Smooth muscle cell (in vitro differentiated cells): Measurements from ENCODE around the gene COL25A1. TPM values are rescaled to one million over a fixed set of nuclear protein-coding genes. Genes with fewer than 3 reads are reported as not detected.

Source experiments
- DNase-seq: peaks from one replicate; lab custom pipeline; 2025; ENCODE audit not compliant: unreplicated experiment; lab: John Stamatoyannopoulos, UW
- H2AFZ ChIP-seq: fragments of 200-600 bp; sonication (generic); 2 replicates; pipeline ENCODE4 v1.6.0; 2016; ENCODE audit warnings: antibody characterized with exemption, low read depth, mild to moderate bottlenecking
- H3F3A ChIP-seq: fragments of 200-600 bp; sonication (generic); 2 replicates; pipeline ENCODE4 v1.6.0; 2017; ENCODE audit warnings: antibody characterized with exemption, low read depth
- H3K27ac ChIP-seq: fragments of 200-600 bp; sonication (generic); 2 replicates; pipeline ENCODE4 v1.5.1; 2016; ENCODE audit warnings: low read depth, mild to moderate bottlenecking
- H3K27me3 ChIP-seq: fragments of 200-600 bp; sonication (generic); 2 replicates; pipeline ENCODE4 v1.6.1; 2016; ENCODE audit warnings: low read depth, mild to moderate bottlenecking
- H3K36me3 ChIP-seq: fragments of 200-600 bp; sonication (generic); 2 replicates; pipeline ENCODE4 v1.5.1; 2016; ENCODE audit warnings: low read depth
- H3K4me1 ChIP-seq: fragments of 200-600 bp; sonication (generic); 2 replicates; pipeline ENCODE4 v1.5.1; 2016; ENCODE audit warnings: low read depth
- H3K4me2 ChIP-seq: fragments of 200-600 bp; sonication (generic); 2 replicates; pipeline ENCODE4 v1.6.0; 2016; ENCODE audit warnings: mild to moderate bottlenecking
- H3K4me3 ChIP-seq: fragments of 200-600 bp; sonication (generic); 2 replicates; pipeline ENCODE4 v1.5.1; 2016; ENCODE audit warnings: mild to moderate bottlenecking
- H3K79me2 ChIP-seq: fragments of 200-600 bp; sonication (generic); 2 replicates; pipeline ENCODE4 v1.6.0; 2016; ENCODE audit warnings: low read depth, mild to moderate bottlenecking
- H3K9ac ChIP-seq: fragments of 200-600 bp; sonication (generic); 2 replicates; pipeline ENCODE4 v1.6.0; 2016; ENCODE audit warnings: low read depth
- H3K9me3 ChIP-seq: fragments of 200-600 bp; sonication (generic); replicated peaks from 2 replicates; pipeline ENCODE4 v1.5.1; 2016; ENCODE audit warnings: low read depth
- H4K20me1 ChIP-seq: fragments of 200-600 bp; sonication (generic); 2 replicates; pipeline ENCODE4 v1.6.0; 2016; ENCODE audit warnings: low read depth
- WGBS: methylation state at CpG from one replicate; pipeline ENCODE4 v1.1.7; 2016; ENCODE audit warnings: low lambda C conversion rate; 5-methylcytosine and 5-hydroxymethylcytosine counted together
- polyA plus RNA-seq: library from polyadenylated mRNA; unstranded; fragments of >200 nt; fragmentation: Nextera tagmentation; extraction: Ambion mirVana; gene quantifications from 2 replicates; pipeline ENCODE4 v1.2.1, GENCODE V29; 2016
- total RNA-seq: library from RNA; depleted of rRNA; stranded (reverse); fragments of >200 nt; gene quantifications from 2 replicates; pipeline ENCODE4 v1.2.3, GENCODE V29; 2014
- TF ChIP-seq, protein P1 (sequence below): fragments of 200-600 bp; sonication (generic); IDR thresholded peaks from 2 replicates; pipeline ENCODE4 v1.5.1; 2017; ENCODE audit warnings: borderline replicate concordance, mild to moderate bottlenecking, antibody characterized with exemption; ENCODE audit not compliant: insufficient read depth, poor library complexity, severe bottlenecking

Gene COL25A1
- total and polyA plus RNA-seq, 2 experiments from 2014 or later: 2.9 to 4.7 TPM

DNA sequence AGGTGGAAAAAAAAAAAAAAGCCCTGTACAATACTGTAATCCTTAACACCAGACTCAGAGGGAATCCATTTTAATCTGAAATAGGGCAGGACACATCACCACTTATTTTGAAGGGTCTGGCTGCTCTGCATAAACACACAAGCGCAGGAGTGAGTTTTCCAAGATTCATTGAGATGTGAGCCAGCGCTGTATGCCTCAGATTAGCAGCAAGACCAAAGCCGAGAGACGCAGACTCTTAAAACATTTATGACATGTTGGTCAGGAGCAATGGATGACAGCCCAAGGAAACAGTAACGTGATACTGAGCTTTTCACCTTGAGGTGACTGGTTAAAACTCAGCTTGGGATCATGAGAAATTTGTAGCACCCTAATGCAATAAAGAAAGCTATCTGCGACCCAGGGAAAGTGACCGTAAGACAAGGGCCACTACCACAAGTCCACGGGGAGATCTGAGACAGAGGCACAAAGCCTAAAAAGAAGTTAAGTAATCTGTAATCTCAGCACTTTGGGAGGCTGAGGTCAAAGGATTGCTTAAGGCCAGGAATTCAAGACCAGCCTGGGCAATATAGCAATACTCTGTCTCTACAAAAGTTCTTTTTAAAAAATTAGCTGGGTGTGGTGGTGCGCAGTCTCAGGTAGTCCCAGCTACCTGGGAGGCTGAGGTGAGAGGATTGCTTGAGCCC lies 210.6 kb downstream of the COL25A1 start:
- Histone ChIP-seq H3K4me2 (peak overlapping the region; percentile 41), H3F3A (no peaks in the 10 kb centered on the region), H3K79me2 (no peaks in the 10 kb centered on the region), H3K27me3 (peaks cover 21% of the 10 kb centered on the region), H4K20me1 (no peaks in the 10 kb centered on the region), H3K9ac (no peak overlapping the region), H3K9me3 (no peaks in the 10 kb centered on the region), H3K4me1 (no peaks in the 10 kb centered on the region), H3K27ac (no peak overlapping the region), H2AFZ (peak overlapping the region; percentile 9), H3K36me3 (no peaks in the 10 kb centered on the region), H3K4me3 (no peak overlapping the region)
- WGBS: 39% methylated on average over 9 of the region's 9 CpGs
- DNase-seq: no peak
- TF ChIP-seq, protein P1, sequence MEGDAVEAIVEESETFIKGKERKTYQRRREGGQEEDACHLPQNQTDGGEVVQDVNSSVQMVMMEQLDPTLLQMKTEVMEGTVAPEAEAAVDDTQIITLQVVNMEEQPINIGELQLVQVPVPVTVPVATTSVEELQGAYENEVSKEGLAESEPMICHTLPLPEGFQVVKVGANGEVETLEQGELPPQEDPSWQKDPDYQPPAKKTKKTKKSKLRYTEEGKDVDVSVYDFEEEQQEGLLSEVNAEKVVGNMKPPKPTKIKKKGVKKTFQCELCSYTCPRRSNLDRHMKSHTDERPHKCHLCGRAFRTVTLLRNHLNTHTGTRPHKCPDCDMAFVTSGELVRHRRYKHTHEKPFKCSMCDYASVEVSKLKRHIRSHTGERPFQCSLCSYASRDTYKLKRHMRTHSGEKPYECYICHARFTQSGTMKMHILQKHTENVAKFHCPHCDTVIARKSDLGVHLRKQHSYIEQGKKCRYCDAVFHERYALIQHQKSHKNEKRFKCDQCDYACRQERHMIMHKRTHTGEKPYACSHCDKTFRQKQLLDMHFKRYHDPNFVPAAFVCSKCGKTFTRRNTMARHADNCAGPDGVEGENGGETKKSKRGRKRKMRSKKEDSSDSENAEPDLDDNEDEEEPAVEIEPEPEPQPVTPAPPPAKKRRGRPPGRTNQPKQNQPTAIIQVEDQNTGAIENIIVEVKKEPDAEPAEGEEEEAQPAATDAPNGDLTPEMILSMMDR: no peak

DNA sequence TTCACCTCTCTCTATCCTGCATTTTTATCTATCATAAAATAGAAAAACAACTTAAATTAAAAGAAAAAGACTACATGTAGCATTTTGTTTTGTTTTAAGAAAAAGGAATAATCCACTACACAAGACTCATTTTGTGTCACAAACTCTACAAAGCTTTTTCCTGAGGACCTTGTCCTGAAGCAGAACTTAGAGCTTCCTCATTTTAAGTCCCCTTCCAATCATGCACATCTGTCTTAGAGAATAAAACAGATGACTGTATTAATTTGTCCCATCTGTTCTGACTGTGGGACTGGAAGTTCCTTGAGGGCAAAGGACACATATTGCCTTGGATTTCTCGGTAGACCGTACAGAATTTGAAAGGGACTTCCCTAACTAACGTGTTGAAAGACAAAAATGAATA lies 218.5 kb downstream of the COL25A1 start:
- no peaks in the 10 kb centered on the region for H3K79me2 ChIP-seq
- H3K9ac ChIP-seq: no peak overlapping the region
- H3F3A ChIP-seq: no peaks in the 10 kb centered on the region
- no peak overlapping the region for H3K27ac ChIP-seq
- 95% methylated on average over 3 of the region's 3 CpGs for WGBS
- no peak overlapping the region for H2AFZ ChIP-seq
- H3K4me3 ChIP-seq: no peak overlapping the region
- DNase-seq: no peak
- H3K27me3 ChIP-seq: peaks cover 9% of the 10 kb centered on the region
- no peaks in the 10 kb centered on the region for H4K20me1 ChIP-seq
- TF ChIP-seq, protein P1: no peak
- H3K9me3 ChIP-seq: no peaks in the 10 kb centered on the region
- no peaks in the 10 kb centered on the region for H3K4me1 ChIP-seq
- no peaks in the 10 kb centered on the region for H3K36me3 ChIP-seq
- H3K4me2 ChIP-seq: no peak overlapping the region

DNA sequence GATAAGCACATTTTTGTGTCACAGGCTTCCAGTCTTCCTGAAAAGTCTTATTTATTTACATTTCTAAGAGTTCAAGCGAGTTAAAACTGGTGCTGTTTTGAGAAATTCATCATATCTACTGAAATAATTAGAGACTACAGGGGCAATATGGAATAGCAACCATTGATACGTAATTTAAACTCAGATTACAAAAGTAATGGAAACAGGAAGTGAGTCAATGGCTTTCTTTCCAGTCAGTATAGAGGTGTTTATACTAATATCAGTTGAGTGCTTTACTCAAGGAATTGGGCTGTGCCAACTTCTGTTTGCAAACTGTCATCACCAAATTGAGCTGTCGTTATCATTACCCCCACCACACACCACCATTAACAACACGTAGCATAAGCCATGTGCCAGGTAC lies 222.7 kb downstream of the COL25A1 start:
- Histone ChIP-seq H3K79me2 (no peaks in the 10 kb centered on the region), H3K4me2 (peak overlapping the region; percentile 70), H3K9ac (peak overlapping the region; percentile 45), H3K4me3 (no peak overlapping the region), H3K27ac (peak overlapping the region; percentile 86), H3F3A (no peaks in the 10 kb centered on the region), H2AFZ (no peak overlapping the region), H3K4me1 (no peaks in the 10 kb centered on the region), H3K9me3 (no peaks in the 10 kb centered on the region), H3K36me3 (no peaks in the 10 kb centered on the region), H3K27me3 (no peaks in the 10 kb centered on the region), H4K20me1 (no peaks in the 10 kb centered on the region)
- TF ChIP-seq, protein P1: no peak
- no peak for DNase-seq
- WGBS: 36% methylated on average over 4 of the region's 4 CpGs

DNA sequence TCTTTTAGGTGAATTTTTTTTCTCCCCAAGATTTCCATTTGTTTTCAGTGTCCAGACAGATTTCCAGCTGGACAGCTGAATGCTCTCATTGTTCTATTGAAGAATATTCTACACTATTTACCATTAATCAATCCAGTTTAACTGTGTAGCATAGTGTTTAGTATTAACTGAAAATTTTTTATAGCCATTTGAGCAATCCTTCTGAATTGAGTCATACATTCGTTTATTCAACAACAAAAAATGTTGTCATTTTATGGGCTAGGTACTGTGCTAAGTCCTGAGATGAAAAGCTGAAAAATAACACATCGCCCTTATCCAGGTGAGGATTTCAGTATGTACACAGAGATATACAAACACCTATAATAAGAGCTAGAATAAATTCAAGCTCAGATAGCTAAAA lies 223.3 kb downstream of the COL25A1 start:
- Histone ChIP-seq H3K9ac (peak overlapping the region; percentile 45), H3K27me3 (no peaks in the 10 kb centered on the region), H3K9me3 (no peaks in the 10 kb centered on the region), H3K4me3 (no peak overlapping the region), H3F3A (no peaks in the 10 kb centered on the region), H3K79me2 (no peaks in the 10 kb centered on the region), H2AFZ (no peak overlapping the region), H4K20me1 (no peaks in the 10 kb centered on the region), H3K4me2 (peak overlapping the region; percentile 70), H3K27ac (peak overlapping the region; percentile 86), H3K36me3 (no peaks in the 10 kb centered on the region), H3K4me1 (no peaks in the 10 kb centered on the region)
- TF ChIP-seq, protein P1: no peak
- 63% methylated on average over 2 of the region's 2 CpGs for WGBS
- DNase-seq: no peak
